ENCODE results near the gene CA10.

Gene CA10

GRCh38 chr17:51799981-51800380 is 358.5 kb downstream of the CA10 start:
- no peak overlapping the region for H3K27ac ChIP-seq (ENCODE audit: low read length)
- H3K79me2 ChIP-seq (ENCODE audit: insufficient read depth, low read length), result no peaks in the 10 kb centered on the region
- H3K36me3 ChIP-seq (ENCODE audit: insufficient read depth, low read length), result no peaks in the 10 kb centered on the region
- H3K4me2 ChIP-seq (ENCODE audit: insufficient read depth, low read length), result no peak overlapping the region
- H3K9ac ChIP-seq (ENCODE audit: low read depth, low read length), result no peak overlapping the region
- ATAC-seq (ENCODE audit: insufficient read depth, low read depth), result no peak
- no peaks in the 10 kb centered on the region for H4K20me1 ChIP-seq (ENCODE audit: insufficient read depth, low read length)
- peaks cover 12% of the 10 kb centered on the region for H3K27me3 ChIP-seq (ENCODE audit: insufficient read depth, low read length, poor library complexity)
- H2AFZ ChIP-seq (ENCODE audit: low read depth, low read length), result no peak overlapping the region
- no peak for DNase-seq
- TF ChIP-seq EZH2 (IDR thresholded peaks at IDR 0.05; ENCODE audit: borderline replicate concordance, low read depth, low read length, severe bottlenecking), result no peak
- no peaks in the 10 kb centered on the region for H3K9me3 ChIP-seq (ENCODE audit: insufficient read depth, low read length, severe bottlenecking)
- no peak overlapping the region for H3K4me3 ChIP-seq (ENCODE audit: low read depth in 1 of 2, low read length in 2 of 2)
- no peaks in the 10 kb centered on the region for H3K4me1 ChIP-seq (ENCODE audit: insufficient read depth, low read length)

DNA sequence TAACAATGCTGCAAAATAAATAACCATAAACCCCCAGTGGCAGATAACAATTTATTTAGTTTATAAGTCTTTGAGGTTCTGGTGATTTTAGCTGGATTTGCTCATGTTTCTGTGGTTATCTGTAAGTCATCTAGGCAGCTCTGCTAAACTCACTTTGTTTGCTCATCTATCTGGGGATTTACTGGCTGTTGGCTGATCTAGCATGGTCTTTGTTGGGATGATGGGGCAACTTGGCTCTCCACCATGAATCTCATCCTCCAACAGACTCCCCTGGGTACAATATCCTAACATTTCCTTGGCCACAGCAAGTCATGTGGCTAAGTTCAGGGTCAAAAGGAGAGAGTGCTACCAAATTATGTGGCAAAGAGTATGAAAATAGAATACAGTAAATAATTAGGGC is 359.3 kb downstream of the CA10 start:
- no peaks in the 10 kb centered on the region for H3K9me3 ChIP-seq (ENCODE audit: insufficient read depth, low read length, severe bottlenecking)
- no peaks in the 10 kb centered on the region for H3K36me3 ChIP-seq (ENCODE audit: insufficient read depth, low read length)
- no peak overlapping the region for H3K4me3 ChIP-seq (ENCODE audit: low read depth in 1 of 2, low read length in 2 of 2)
- no peaks in the 10 kb centered on the region for H3K4me1 ChIP-seq (ENCODE audit: insufficient read depth, low read length)
- H3K79me2 ChIP-seq (ENCODE audit: insufficient read depth, low read length), result no peaks in the 10 kb centered on the region
- H2AFZ ChIP-seq (ENCODE audit: low read depth, low read length), result no peak overlapping the region
- no peak overlapping the region for H3K4me2 ChIP-seq (ENCODE audit: insufficient read depth, low read length)
- H3K27ac ChIP-seq (ENCODE audit: low read length), result no peak overlapping the region
- DNase-seq (no peak), ATAC-seq (ENCODE audit: insufficient read depth, low read depth) (no peak)
- TF ChIP-seq CTCF (IDR thresholded peaks at IDR 0.05; ENCODE audit: borderline replicate concordance, extremely low read depth, low read length, poor library complexity, severe bottlenecking) (no peak), EZH2 (IDR thresholded peaks at IDR 0.05; ENCODE audit: borderline replicate concordance, low read depth, low read length, severe bottlenecking) (no peak)
- no peaks in the 10 kb centered on the region for H4K20me1 ChIP-seq (ENCODE audit: insufficient read depth, low read length)
- H3K9ac ChIP-seq (ENCODE audit: low read depth, low read length), result no peak overlapping the region
- peaks cover 12% of the 10 kb centered on the region for H3K27me3 ChIP-seq (ENCODE audit: insufficient read depth, low read length, poor library complexity)

GRCh38 chr17:51797150-51797549 is 361.4 kb downstream of the CA10 start:
- H3K4me2 ChIP-seq (ENCODE audit: insufficient read depth, low read length), result no peak overlapping the region
- H3K27ac ChIP-seq (ENCODE audit: low read length), result no peak overlapping the region
- peaks cover 12% of the 10 kb centered on the region for H3K27me3 ChIP-seq (ENCODE audit: insufficient read depth, low read length, poor library complexity)
- no peaks in the 10 kb centered on the region for H4K20me1 ChIP-seq (ENCODE audit: insufficient read depth, low read length)
- no peak overlapping the region for H3K4me3 ChIP-seq (ENCODE audit: low read depth in 1 of 2, low read length in 2 of 2)
- no peaks in the 10 kb centered on the region for H3K36me3 ChIP-seq (ENCODE audit: insufficient read depth, low read length)
- H3K79me2 ChIP-seq (ENCODE audit: insufficient read depth, low read length), result no peaks in the 10 kb centered on the region
- DNase-seq, result no peak
- no peaks in the 10 kb centered on the region for H3K9me3 ChIP-seq (ENCODE audit: insufficient read depth, low read length, severe bottlenecking)
- TF ChIP-seq EZH2 (IDR thresholded peaks at IDR 0.05; ENCODE audit: borderline replicate concordance, low read depth, low read length, severe bottlenecking) (no peak), CTCF (IDR thresholded peaks at IDR 0.05; ENCODE audit: borderline replicate concordance, extremely low read depth, low read length, poor library complexity, severe bottlenecking) (no peak)
- no peak for ATAC-seq (ENCODE audit: insufficient read depth, low read depth)
- H3K9ac ChIP-seq (ENCODE audit: low read depth, low read length), result no peak overlapping the region
- H2AFZ ChIP-seq (ENCODE audit: low read depth, low read length), result no peak overlapping the region
- H3K4me1 ChIP-seq (ENCODE audit: insufficient read depth, low read length), result no peaks in the 10 kb centered on the region

DNA sequence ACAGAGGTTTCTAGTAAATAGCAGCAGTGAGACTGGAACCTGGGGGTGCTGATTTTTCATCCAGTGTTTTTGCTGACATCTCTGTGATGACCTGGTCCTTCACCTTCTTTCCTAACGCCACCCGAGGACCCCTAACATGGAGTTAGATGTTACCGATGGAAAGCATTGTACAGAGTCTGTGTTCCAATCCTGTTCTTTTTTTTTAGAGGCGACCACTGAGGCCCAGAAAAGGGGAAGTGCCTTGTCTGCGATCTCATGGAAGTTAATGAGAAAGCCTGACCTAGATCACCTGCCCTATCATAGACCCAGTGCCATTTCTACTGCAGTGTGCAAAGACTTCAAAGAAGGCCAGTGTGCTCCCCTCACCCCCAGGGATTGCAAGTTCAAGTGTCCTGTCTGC is 362.5 kb downstream of the CA10 start:
- no peaks in the 10 kb centered on the region for H3K36me3 ChIP-seq (ENCODE audit: insufficient read depth, low read length)
- H2AFZ ChIP-seq (ENCODE audit: low read depth, low read length), result no peak overlapping the region
- no peak overlapping the region for H3K4me2 ChIP-seq (ENCODE audit: insufficient read depth, low read length)
- no peaks in the 10 kb centered on the region for H3K79me2 ChIP-seq (ENCODE audit: insufficient read depth, low read length)
- H4K20me1 ChIP-seq (ENCODE audit: insufficient read depth, low read length), result no peaks in the 10 kb centered on the region
- no peak for ATAC-seq (ENCODE audit: insufficient read depth, low read depth)
- peaks cover 12% of the 10 kb centered on the region for H3K27me3 ChIP-seq (ENCODE audit: insufficient read depth, low read length, poor library complexity)
- no peak overlapping the region for H3K9ac ChIP-seq (ENCODE audit: low read depth, low read length)
- TF ChIP-seq CTCF (IDR thresholded peaks at IDR 0.05; ENCODE audit: borderline replicate concordance, extremely low read depth, low read length, poor library complexity, severe bottlenecking) (no peak), EZH2 (IDR thresholded peaks at IDR 0.05; ENCODE audit: borderline replicate concordance, low read depth, low read length, severe bottlenecking) (no peak)
- no peak overlapping the region for H3K4me3 ChIP-seq (ENCODE audit: low read depth in 1 of 2, low read length in 2 of 2)
- no peaks in the 10 kb centered on the region for H3K9me3 ChIP-seq (ENCODE audit: insufficient read depth, low read length, severe bottlenecking)
- no peak for DNase-seq
- H3K4me1 ChIP-seq (ENCODE audit: insufficient read depth, low read length), result no peaks in the 10 kb centered on the region
- H3K27ac ChIP-seq (ENCODE audit: low read length), result no peak overlapping the region

All from DND-41 (cell line).